Natural killer cell treated with Interleukin-12 subunit alpha and Interleukin-12 subunit beta and Interleukin-15 and Interleukin-18, amount 100 ng/mL, for 72 hours (primary cell): ENCODE measurements around the gene CCDC14. TPM values are rescaled to one million over a fixed set of nuclear protein-coding genes. Genes with fewer than 3 reads are reported as not detected.
A peak's percentile ranks its signal among the peaks of the same experiment; 100 is the strongest.
"Not testable (repeated sequence)": the region's sequence is repeated elsewhere in the genome, so short reads cannot be mapped to it uniquely, and the experiment has no call there.

Source experiments
- ATAC-seq, 2 donors: fragments of 150-1000 bp; cut with Tn5 transposase in 1 of 2; sonication (Bioruptor Pico), chemical (Tn5 transposase) in 1 of 2; 2 replicates each; pipeline ENCODE4 v1.10.0; 2021
- DNase-seq: peaks from one replicate; pipeline ENCODE4 v3.0.0; 2022; ENCODE audit warnings: low spot score
- H3K27ac Mint-ChIP-seq, 2 donors: 1 replicate in 1 of 2; 2 replicates in 1 of 2; pipeline ENCODE4 v1.8.0; 2022; ENCODE audit warnings: mixed read lengths in 2 of 2, mild to moderate bottlenecking in 1 of 2, moderate library complexity in 1 of 2
- H3K27me3 Mint-ChIP-seq, 2 donors: 1 replicate in 1 of 2; 2 replicates in 1 of 2; pipeline ENCODE4 v1.8.0; 2022; ENCODE audit warnings: mixed read lengths in 2 of 2
- H3K36me3 Mint-ChIP-seq: one replicate; pipeline ENCODE4 v1.8.0; 2022; ENCODE audit warnings: mixed read lengths
- H3K4me1 Mint-ChIP-seq, 2 donors: 1 replicate in 1 of 2; 2 replicates in 1 of 2; pipeline ENCODE4 v1.8.0; 2022; ENCODE audit warnings: low read depth in 2 of 2, mixed read lengths in 2 of 2, mild to moderate bottlenecking in 1 of 2
- H3K4me3 Mint-ChIP-seq: one replicate; pipeline ENCODE4 v1.8.0; 2022; ENCODE audit warnings: mixed read lengths
- H3K9me3 Mint-ChIP-seq: 2 replicates; pipeline ENCODE4 v1.8.0; 2022; ENCODE audit warnings: mixed read lengths
- total RNA-seq, 2 donors: library from RNA; stranded (reverse); gene quantifications; one replicate each; pipeline ENCODE4 v1.2.3, GENCODE V29; 2022

Gene CCDC14
- total RNA-seq, 2 donors from 2014 or later, result 30.3 to 59.6 TPM

DNA sequence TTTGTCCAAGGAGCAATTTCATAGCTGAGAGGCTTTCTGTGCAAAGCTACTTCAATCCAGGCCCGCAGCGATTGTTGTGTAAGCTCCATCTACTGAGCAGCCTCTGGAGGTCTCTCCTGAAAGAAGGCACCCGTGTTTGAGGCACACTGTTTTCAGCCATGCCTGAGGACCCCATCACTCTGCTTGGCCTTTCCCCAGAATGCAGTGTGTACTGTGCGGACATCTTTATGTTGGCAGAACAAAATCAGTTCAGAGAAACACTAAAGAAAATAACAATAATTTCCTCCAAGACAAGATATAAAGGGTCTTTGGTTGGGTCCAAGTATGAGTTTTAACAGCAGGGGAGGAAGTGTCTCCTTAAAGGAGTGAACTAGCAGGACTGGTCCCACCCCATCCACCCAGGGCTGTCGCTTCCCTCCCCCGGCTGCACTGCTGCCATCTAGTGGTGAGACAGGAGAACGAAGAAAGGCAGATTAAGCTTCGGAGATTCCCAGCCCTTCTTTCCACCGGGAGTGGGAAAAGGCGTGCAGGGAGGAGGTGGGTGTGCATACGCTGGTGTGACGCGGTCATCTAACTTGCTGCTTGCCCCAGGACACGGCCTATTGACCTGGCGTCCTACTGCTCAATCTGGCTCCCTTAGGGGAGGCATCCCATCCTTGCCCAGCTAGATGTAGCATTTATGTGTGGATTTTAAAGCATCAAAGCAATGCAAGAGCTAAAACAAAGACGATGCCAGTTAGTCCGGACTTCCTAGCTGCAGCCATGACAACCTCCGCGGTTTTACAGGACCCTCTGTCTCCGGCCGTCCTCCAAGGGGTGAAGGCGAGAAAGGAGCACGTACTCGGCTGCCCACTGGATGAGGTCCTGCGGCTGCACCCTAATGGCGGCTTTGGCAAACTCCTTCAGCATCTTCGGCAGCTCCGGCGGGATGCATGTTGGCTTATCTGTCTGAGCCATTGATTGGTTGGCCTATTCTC is 18.8 kb upstream of the CCDC14 start:
- peaks cover 24 to 34% of the 10 kb centered on the region in 2 donors for H3K27me3 Mint-ChIP-seq
- not testable (repeated sequence) for H3K9me3 Mint-ChIP-seq, H3K27ac Mint-ChIP-seq, H3K4me1 Mint-ChIP-seq, H3K36me3 Mint-ChIP-seq, H3K4me3 Mint-ChIP-seq, DNase-seq
- peak; percentile 70 to 81 for ATAC-seq

DNA sequence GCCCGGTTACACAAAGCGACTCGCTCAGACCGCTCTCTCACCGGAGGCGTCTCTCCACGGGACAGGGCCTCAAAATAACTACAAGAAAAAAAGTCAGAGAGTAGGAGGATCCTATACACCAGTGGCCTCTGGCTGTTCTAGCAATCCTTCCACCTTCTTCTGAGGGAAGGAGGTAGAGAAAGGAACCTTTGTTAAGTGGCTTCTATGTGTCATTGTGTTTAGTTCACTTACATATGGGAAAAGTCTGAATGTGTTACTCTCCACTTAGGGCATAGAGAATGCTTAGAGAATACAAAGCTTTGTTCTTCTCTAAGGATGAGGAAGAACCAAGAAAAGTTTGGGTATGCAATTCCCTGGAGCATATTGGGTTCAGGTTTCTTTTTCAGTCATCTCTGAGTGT is 15.9 kb upstream of the CCDC14 start:
- H3K9me3 Mint-ChIP-seq, H3K27ac Mint-ChIP-seq, ATAC-seq, DNase-seq, H3K4me3 Mint-ChIP-seq, H3K36me3 Mint-ChIP-seq, H3K4me1 Mint-ChIP-seq: not testable (repeated sequence)
- H3K27me3 Mint-ChIP-seq, result peaks cover 22 to 30% of the 10 kb centered on the region in 2 donors

DNA sequence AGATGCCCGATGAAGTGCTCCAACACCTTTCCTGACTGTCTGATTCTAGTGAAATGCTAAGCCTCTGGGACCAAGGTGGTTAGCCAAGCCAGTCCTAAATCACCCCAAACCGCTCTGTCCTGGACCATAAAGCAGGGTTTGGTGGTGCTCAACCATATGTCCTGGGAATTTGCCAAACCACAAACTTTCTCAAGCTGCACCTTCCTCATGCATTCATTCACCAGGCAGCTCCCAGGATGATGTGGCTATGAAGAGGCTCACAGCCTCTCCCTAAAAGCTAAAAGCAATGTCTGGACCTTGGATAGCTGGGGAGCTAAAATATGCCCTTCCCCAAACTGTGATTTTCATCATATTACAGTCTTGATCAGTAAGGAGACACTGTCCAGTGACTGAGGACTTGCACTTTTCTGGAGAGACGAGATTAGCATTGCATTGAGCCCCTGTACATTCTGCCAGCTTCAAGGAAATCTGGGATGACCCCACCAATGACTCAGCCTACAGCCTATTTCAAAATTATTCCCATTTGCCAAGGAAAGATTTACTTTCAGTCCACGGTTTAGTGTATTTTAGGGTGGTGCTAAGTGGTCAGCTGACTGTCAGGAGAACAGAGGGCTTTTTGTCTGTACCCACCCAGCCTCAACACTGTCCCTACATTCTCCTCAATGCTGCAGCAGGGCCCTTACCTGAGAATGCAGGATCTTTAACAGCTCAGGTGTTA is 15.3 kb upstream of the CCDC14 start:
- not testable (repeated sequence) for H3K9me3 Mint-ChIP-seq, H3K36me3 Mint-ChIP-seq, H3K4me1 Mint-ChIP-seq, DNase-seq, H3K4me3 Mint-ChIP-seq, H3K27ac Mint-ChIP-seq, ATAC-seq
- peaks cover 23 to 32% of the 10 kb centered on the region in 2 donors for H3K27me3 Mint-ChIP-seq

DNA sequence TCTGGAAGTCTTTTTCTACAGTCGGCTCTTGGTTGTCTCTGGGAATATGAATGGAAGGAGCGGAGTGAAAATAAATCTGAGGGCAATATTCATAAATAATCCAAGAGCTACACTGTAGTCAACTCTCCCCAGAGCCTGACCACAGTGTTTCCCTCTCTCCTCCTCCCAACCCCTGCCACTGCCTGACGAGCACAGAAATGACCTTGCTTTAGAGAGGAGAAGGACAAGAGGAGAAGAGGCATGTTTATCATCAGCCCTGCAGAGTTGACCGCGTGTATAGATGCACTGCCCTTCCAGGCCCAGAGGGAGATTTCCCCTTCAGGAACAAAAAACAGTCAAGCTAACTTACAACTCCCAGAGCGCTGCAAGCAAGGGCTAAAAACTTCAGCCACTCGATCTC is 14.0 kb upstream of the CCDC14 start:
- not testable (repeated sequence) for H3K27ac Mint-ChIP-seq, H3K9me3 Mint-ChIP-seq, H3K4me3 Mint-ChIP-seq, ATAC-seq, H3K4me1 Mint-ChIP-seq, H3K36me3 Mint-ChIP-seq, DNase-seq
- peaks cover 20 to 36% of the 10 kb centered on the region in 2 donors for H3K27me3 Mint-ChIP-seq

DNA sequence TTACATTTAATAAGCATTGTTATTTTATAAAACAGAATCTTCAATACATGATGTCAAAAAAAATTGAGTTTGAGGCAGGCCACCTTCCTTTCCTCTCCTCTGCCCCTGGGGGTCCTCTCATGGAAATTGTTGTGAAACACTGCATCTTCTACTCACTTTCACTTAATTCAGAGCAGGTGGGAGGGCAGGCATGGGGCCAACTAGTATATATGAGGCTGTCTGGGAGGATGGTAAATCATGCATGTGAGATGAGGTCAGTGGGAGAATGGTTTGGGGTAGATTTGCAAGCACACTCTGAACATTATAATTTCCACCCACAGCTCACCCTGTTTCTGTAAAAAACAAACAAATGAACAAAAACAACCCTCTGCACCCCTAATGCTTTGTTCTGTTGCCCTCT is 10.4 kb upstream of the CCDC14 start:
- no peaks in the 10 kb centered on the region for H3K9me3 Mint-ChIP-seq
- no peaks in the 10 kb centered on the region for H3K4me1 Mint-ChIP-seq
- peaks cover 27 to 42% of the 10 kb centered on the region in 2 donors for H3K27me3 Mint-ChIP-seq
- no peak for ATAC-seq
- H3K4me3 Mint-ChIP-seq, result no peak overlapping the region
- H3K27ac Mint-ChIP-seq, result no peak overlapping the region
- DNase-seq, result no peak
- no peaks in the 10 kb centered on the region for H3K36me3 Mint-ChIP-seq

DNA sequence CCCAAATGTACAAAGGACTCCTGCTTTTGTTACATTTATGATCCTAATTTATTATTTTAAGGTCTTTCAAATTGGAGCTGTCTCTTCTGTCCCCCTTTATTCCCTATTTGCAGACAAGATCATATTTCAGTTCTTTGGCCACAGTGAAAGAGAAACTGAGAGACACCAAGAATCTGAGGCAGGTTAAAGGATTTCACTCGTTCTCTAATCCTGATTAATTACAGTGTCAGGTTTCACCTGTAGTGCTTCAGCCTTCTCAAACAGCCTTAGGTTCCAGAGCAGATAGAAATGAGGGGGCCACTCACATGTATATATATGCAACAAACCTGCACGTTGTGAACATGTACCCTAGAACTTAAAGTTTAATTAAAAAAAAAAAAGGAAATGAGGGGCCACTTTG is 6.2 kb upstream of the CCDC14 start:
- DNase-seq, H3K4me3 Mint-ChIP-seq, H3K9me3 Mint-ChIP-seq, H3K36me3 Mint-ChIP-seq, ATAC-seq, H3K4me1 Mint-ChIP-seq, H3K27ac Mint-ChIP-seq: not testable (repeated sequence)
- peaks cover 24 to 28% of the 10 kb centered on the region in 2 donors for H3K27me3 Mint-ChIP-seq

DNA sequence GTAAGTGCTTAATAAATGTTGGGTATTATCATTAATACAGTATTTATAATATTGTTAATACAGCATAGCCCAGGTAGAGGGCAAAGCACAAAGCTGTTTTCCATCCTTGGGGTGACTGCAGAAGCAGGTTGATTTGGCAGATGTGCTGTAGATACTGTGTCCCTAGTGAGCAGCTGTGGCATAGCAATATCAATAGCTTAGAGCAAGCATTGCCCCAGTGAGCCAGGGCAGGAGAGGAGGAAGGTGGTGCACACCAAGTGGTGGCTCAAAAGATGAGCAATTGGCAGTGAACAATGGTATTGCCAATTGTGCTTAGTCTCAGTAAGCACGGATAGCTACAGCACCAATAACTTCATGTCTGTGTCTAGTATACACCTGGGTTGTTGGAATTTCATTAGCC is 5.8 kb upstream of the CCDC14 start:
- H3K4me1 Mint-ChIP-seq, ATAC-seq, DNase-seq, H3K9me3 Mint-ChIP-seq, H3K4me3 Mint-ChIP-seq, H3K36me3 Mint-ChIP-seq, H3K27ac Mint-ChIP-seq: not testable (repeated sequence)
- H3K27me3 Mint-ChIP-seq, result peaks cover 23% of the 10 kb centered on the region in 2 donors

DNA sequence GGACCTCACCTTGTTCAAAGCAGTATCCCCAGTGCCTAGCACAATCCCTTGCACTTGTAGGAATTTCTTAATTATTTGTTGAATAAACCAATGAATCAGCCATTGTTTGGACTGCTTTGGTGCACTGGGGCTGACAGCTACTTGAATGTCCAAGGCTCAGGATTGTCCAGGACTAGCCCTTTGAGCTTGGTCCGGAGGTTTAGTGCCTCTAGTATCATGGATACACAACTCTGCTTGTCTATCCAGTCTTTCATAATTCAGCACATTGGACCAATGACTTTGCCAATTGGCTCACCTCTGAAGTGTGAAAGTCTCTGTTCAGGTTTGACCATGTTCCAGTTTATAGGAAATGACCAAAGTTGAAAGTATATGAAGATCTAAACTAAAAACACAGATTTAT is 3.8 kb upstream of the CCDC14 start:
- not testable (repeated sequence) for ATAC-seq, DNase-seq, H3K4me3 Mint-ChIP-seq, H3K36me3 Mint-ChIP-seq, H3K4me1 Mint-ChIP-seq, H3K27ac Mint-ChIP-seq, H3K9me3 Mint-ChIP-seq
- peaks cover 11 to 15% of the 10 kb centered on the region in 2 donors for H3K27me3 Mint-ChIP-seq

DNA sequence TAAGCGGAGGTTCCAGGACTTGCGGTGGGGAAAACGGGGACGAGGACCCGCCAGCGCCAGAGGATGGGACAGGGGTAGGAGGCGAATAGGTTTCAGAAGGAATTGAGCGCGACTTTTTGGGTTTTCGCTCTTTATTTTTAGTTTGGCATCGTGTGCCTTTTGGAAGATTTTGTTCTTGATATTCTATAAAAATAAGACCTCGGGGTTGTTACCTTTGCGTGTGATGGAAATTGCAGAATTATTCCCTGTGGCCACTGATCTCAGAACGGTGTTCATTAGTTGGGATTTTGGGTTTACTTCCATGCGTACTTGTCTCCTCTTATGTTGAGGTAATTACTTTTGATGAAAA is 453 bp upstream of the CCDC14 start:
- Mint-ChIP-seq H3K9me3 (no peaks in the 10 kb centered on the region), H3K27ac (peak overlapping the region; percentile 85 to 93), H3K4me3 (peak overlapping the region; percentile 94), H3K4me1 (peaks cover 6 to 14% of the 10 kb centered on the region in 2 donors), H3K36me3 (no peaks in the 10 kb centered on the region), H3K27me3 (peaks cover 0 to 9% of the 10 kb centered on the region in 2 donors)
- ATAC-seq (no peak), DNase-seq (no peak)

DNA sequence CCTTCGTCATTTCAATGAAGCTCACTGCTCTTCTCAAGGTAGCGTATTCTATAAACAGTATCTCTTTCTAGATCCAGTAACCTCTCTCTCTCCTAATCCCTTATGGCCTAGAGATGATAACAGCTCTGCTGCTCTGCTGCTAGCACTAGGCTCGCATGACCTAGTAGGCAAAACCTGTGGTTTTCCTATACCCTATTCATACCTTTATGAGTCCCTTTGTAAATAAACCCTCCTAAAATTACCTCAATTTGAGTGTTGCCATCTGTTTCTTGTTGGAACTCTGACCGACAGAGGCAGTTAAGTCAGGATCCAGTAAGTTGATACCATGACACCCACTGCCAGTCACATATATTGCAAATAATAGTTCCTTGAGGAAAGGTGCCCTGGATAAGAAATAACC is 7.3 kb downstream of the CCDC14 start:
- ATAC-seq (no peak), DNase-seq (no peak)
- Mint-ChIP-seq H3K27ac (no peak overlapping the region), H3K4me3 (no peak overlapping the region), H3K36me3 (peaks cover 19% of the 10 kb centered on the region), H3K4me1 (peaks cover 0 to 4% of the 10 kb centered on the region in 2 donors), H3K9me3 (no peaks in the 10 kb centered on the region), H3K27me3 (no peaks in the 10 kb centered on the region)

DNA sequence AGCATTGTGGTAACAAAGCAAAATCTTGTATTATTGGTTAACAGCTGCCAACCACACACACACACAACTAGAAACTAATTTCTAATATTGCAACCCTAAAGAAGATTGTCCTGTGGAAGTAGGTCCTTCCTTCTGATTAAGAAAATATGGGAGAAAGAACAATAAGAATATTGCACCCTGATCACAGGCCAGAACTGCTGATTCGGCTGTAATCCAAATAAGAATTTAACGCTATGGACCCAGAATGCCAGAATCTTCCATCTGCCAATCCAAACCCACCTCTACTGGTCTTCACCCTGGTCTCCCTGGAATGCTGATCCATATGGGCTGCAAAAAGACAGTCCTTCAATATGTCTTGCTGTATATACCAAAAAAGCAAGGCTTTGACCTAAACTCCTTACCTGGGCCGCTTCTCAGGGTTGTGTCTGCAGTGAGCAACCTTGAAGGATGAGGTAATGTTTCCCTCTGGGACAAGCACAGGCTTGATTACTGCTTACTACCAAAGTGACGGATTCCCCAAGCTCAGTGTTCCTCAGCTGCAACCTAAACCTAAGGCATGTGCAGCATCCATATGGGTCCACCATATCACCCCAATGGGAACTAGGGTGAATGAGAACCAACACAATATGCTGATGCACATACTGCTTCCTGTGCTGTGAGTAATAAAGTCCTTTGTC is 8.0 kb downstream of the CCDC14 start:
- H3K27ac Mint-ChIP-seq, result no peak overlapping the region
- ATAC-seq, result no peak
- H3K36me3 Mint-ChIP-seq, result peaks cover 19% of the 10 kb centered on the region
- DNase-seq, result no peak
- no peaks in the 10 kb centered on the region for H3K9me3 Mint-ChIP-seq
- H3K4me1 Mint-ChIP-seq, result no peaks in the 10 kb centered on the region
- no peaks in the 10 kb centered on the region for H3K27me3 Mint-ChIP-seq
- no peak overlapping the region for H3K4me3 Mint-ChIP-seq

DNA sequence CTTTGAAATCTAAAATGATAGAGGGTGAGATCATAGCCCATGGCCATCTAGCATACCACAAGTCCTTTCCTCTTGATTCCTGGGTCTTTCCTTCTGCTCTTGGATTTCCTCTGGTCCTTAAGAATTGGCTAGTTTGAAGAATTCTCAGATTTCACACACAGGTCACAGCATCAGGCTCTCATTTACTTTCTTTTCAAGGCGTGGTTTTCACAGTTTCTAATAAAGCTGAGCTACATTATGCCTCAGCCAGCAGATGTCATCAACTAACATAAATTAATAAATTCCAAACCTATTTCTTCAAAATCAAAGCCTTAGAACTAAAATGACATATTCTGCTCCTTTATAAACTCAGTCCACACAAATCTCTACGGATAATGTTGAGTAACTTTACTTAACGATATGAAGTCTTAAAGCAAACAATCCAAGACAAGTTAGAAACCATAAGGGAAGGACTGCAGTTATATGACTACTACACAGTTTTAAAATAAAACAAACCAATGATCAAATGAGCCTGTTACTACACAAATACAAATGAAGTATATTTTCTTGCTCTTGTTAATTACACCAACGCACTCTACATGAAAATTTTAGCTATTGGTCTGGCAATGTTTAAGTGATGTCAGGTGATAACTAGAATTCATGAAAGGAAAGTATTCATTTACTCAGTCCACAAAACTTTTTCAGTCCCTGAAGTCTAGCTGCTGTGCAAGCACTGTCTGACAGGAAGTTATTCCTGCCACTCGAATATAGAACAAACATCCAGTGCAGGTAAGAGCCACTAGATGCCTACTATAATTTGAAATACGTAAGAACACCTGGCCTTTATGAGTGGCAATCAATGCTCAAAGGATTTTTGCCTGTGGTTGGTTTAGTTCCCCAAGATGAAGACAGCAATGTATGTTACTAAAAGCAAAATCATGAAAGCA is 9.2 kb downstream of the CCDC14 start:
- Mint-ChIP-seq H3K4me1 (no peaks in the 10 kb centered on the region), H3K27me3 (no peaks in the 10 kb centered on the region), H3K27ac (no peak overlapping the region), H3K36me3 (peaks cover 22% of the 10 kb centered on the region), H3K9me3 (no peaks in the 10 kb centered on the region), H3K4me3 (no peak overlapping the region)
- no peak for DNase-seq
- no peak for ATAC-seq

DNA sequence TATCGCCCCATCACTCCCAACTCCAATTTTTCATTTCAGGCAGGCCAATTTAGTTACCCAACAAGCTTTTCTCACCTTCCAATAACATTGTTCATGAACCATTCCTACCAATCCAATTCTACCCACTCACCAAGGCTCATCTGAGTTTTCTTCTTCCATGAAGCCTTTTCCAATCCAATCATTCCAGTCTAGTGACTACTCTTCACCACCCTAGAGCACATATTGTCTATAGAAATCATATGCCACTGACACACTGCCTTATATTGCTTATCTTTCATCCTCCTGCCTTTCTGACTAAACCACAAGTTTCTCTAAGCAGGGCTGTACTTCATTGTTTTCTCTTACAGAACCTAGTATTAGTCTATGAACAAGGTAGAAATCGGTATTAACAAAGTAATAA is 11.4 kb downstream of the CCDC14 start:
- Mint-ChIP-seq H3K4me3 (no peak overlapping the region), H3K4me1 (no peaks in the 10 kb centered on the region), H3K27me3 (no peaks in the 10 kb centered on the region), H3K36me3 (peaks cover 19% of the 10 kb centered on the region), H3K9me3 (no peaks in the 10 kb centered on the region), H3K27ac (no peak overlapping the region)
- DNase-seq, result no peak
- no peak for ATAC-seq
